NT2/D1 (cell line): ENCODE measurements around the gene NAA80.

Source experiments
- SUZ12 ChIP-seq: IDR thresholded peaks from 2 replicates; pipeline ENCODE4 v1.6.1; 2011; ENCODE audit not compliant: insufficient read length, insufficient read depth; ENCODE audit errors: extremely low read depth
- YY1 ChIP-seq: IDR thresholded peaks from 2 replicates; pipeline ENCODE4 v1.6.1; 2011; ENCODE audit not compliant: insufficient read length, insufficient read depth
- ZNF274 ChIP-seq: IDR thresholded peaks from 2 replicates; pipeline ENCODE4 v1.6.1; 2011; ENCODE audit warnings: mild to moderate bottlenecking, low read depth, low read length

GRCh38 chr3:50316657-50317242 lies 17.5 kb upstream of the NAA80 start:
- no peak for TF ChIP-seq SUZ12
- TF ChIP-seq YY1: no peak
- TF ChIP-seq ZNF274: no peak
